Anterior cingulate cortex (tissue), 58 donors: ENCODE data around the gene MEAK7.

ENCODE experiments used
- DNase-seq, 58 donors: peaks; one replicate each; lab custom pipeline; 2025; lab: John Stamatoyannopoulos, UW

The MEAK7 gene

GRCh38 chr16:84497418-84498222, 6.8 kb downstream of the MEAK7 start:
- no peak for DNase-seq

GRCh38 chr16:84496991-84497390, 7.5 kb downstream of the MEAK7 start:
- DNase-seq = no peak

GRCh38 chr16:84495506-84495905, 9.0 kb downstream of the MEAK7 start:
- no peak for DNase-seq

- DNase-seq = no peak
Measured at GRCh38 chr16:84489131-84489530, 15.3 kb downstream of the MEAK7 start.

DNA sequence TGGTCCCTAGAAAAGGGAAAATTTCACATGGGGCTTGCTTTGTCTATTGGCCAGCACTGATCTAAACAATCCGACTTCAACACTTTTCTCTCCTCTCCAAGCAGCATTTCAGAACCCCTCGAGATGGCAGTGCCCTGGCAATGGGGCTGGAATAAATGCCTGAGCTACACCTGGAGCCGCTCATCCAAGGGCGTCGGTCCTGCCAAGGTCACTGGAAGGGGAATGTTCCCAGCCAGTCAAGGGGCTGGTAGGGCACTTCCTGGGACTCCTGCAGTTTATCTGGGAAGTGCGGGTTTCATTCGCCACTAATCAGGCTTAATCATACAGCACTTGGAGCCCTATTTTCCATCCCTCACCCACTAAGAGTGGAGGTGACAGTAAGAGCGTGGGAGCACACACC, 17.1 kb downstream of the MEAK7 start:
- no peak for DNase-seq

DNA sequence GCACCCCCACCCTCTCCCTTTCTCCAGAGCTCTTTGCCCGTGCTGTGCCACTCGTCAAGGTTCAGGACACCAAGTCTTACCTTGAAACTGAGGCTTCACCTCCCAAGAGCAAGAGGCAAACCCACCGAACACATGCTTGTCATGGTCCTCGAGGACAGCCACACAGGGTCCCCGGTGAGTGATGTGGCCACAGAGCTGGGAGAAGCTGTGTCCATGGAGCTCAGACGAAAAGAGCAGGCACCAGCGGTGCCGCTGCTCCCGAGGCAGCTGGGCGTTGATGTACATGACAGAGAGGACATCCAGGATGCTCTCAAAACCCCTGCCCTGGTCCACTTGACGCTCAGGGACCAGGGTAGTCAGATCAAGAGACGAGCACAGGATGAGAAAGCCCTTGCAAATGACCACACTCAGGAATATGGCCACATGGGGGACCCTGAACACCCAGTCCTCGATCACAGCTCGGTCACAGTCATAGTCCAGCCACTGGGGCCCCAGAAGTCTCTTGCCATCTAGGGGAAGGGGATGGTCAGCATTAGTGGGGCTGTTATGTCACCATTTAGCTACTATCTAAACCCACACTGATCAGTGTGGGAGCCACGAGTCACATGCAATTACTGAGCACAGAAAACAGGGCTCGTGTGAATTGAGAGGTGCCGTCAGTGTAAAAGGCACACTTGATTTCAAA, 17.8 kb downstream of the MEAK7 start:
- DNase-seq = no peak

DNA sequence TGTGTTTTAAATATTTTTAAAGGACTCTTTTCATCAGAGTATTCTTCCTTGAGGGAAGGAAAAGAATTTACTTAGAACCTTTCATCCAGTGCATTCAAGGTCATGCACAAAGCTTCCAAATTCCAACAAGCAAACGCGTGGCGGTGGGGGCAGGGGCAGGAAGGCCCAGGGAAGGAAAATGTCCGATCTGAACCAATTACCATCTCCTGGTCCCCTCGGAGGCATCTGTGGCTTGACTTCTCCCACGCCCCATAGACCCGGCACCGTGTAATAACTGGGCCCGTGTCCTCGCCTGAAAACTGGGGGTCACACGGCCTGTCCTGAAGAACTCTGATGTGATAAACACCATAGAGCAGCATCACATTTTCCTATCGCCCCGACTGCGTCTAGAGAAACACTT, 18.3 kb downstream of the MEAK7 start:
- no peak for DNase-seq

- no peak for DNase-seq
Measured at GRCh38 chr16:84485255-84486010, 19.0 kb downstream of the MEAK7 start.

- DNase-seq = peak in 55 of 58 donors; percentile 17 to 82 (median 57)
Measured at GRCh38 chr16:84484579-84485254, 19.7 kb downstream of the MEAK7 start.

GRCh38 chr16:84483882-84484565, 20.4 kb downstream of the MEAK7 start:
- no peak for DNase-seq

- no peak for DNase-seq
Measured at GRCh38 chr16:84482951-84483881, 21.2 kb downstream of the MEAK7 start.

DNA sequence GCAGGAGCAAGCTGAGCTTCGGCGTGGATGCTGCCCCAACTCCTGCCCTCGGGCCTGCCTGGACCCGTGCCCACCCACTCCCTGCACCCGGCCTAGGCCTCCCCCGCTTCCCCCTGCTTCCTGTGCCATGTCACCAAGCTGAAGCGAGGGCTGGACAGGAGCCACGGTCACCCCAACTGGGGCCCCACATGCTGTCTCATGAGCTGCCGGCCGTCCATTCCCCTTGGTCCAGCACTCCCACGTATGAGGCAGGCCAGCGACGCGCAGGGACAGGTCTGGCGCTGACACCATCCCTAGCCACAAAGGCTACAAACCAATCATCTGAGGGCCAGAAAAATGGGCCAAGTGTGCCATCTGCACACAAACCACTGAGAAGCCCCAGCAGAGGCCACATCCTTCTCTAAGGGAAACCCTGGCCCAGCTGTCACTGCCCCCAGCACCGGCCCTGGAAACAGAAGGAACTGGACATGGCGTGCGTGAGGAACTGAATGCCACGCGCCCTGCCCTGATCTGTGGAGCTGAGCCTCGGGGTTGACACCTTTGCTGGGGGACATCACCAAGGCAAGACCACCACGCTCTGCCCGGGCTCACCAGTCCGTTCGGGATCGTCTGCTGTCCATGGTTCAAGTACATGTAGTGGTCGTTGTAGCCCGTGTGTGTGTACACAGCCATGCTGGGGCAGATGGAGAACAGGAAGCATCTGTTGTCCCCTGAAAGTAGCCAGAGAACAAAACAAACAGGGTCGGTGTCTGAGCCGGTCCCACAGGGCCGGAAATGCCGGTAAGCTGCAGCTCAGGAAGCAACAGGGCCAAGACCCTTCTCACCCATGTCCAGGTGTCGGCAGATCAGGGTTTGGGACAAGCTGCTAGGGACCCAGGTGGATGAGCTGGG, 22.2 kb downstream of the MEAK7 start:
- peak in 17 of 58 donors; percentile 15 to 66 (median 34) for DNase-seq

- peak in 3 of 58 donors; percentile 19 to 54 (median 23) for DNase-seq
Measured at GRCh38 chr16:84481051-84481735, 23.3 kb downstream of the MEAK7 start.

GRCh38 chr16:84479716-84480450, 24.6 kb downstream of the MEAK7 start:
- no peak for DNase-seq

- no peak for DNase-seq
Measured at GRCh38 chr16:84478172-84478947, 26.1 kb downstream of the MEAK7 start.

- DNase-seq = no peak
Measured at GRCh38 chr16:84477661-84478060, 26.8 kb downstream of the MEAK7 start.
